ENCODE results near the gene PPM1H.
A peak's percentile ranks its signal among the peaks of the same experiment; 100 is the strongest.
"Not testable (repeated sequence)": the region's sequence is repeated elsewhere in the genome, so short reads cannot be mapped to it uniquely, and the experiment has no call there.

PPM1H gene

GRCh38 chr12:62689042-62689839, 245.7 kb downstream of the PPM1H start:
- no peak for DNase-seq

DNA sequence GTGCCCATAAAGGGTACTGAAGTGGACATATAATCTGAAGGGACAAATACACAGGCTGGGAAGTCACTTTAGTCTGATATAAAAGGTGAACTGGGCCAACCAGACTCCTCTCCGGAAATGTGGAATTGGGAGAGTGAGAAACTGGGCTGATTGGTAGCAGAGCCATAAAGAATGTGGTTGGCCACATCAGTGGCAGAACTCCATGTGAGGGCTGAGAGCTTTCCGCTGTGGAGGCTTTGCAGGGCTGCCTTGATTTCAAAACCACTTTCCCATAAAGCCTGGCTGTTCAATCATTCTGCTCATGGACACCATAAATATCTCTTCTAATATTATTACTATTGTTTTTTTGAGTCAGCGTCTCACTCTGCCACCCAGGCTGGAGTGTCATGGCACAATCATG, 248.0 kb downstream of the PPM1H start:
- no peak for DNase-seq

- DNase-seq, result no peak
Measured at GRCh38 chr12:62684570-62685295, 250.2 kb downstream of the PPM1H start.

DNA sequence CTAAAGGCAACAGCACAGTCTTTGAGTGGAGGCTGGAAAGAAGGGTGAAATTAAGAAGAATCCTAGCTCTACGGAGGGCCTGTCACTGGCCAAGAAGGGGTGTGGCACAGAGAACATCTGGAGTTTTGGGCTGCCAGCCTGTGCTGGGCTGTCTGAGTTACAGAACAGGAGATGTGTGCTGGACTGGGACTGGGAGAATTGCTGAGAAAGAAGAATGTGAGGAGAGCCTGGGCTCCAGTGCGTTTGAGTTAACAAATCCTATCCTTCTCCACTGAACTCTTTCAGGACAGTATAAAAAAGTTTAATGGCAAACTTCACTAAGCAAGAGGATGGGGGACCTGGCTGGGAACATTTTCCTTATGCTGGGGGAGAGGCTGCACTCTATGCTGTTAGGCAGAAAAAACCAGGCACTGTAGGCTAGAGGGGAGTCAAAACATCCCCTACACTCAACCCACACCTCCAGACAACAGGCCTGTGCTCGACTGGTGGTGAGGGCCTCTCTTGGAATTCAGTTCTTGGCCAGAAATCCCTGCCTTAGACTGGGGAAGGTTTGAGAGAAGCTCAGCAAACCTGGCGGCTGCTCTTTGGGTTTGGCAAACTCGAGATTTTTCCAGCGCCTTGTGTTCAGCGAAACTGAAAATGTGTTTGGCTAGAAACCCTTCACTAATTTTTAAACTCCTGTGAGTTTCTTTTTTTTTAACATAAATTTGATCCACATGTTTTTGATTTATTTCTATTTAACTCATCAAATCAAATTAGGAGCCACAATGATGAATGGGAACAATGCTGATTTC, 251.0 kb downstream of the PPM1H start:
- DNase-seq, result peak in 22 of 56 donors; percentile 2 to 45 (median 11)

GRCh38 chr12:62681306-62681705, 253.6 kb downstream of the PPM1H start:
- no peak for DNase-seq

DNA sequence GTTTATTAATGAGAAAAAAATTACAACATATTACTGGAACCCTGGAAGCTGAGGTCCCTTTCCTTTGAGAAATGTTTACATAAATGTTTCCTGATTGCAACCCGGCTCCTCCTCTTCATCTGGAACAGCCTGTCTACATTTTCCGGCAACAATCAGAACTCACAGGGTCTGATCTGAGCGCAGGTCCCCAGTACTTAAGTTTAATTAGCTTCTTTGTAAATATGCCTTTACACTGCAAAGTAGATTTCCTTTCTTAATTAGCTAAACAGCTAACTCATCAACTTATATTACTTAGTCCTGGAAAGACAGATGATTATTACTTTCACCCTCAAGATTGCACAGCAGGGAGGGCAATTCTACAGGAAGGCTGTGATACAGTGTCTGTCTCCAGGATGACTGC, 255.3 kb downstream of the PPM1H start:
- no peak for DNase-seq

GRCh38 chr12:62677355-62677754, 257.6 kb downstream of the PPM1H start:
- DNase-seq, result no peak

DNA sequence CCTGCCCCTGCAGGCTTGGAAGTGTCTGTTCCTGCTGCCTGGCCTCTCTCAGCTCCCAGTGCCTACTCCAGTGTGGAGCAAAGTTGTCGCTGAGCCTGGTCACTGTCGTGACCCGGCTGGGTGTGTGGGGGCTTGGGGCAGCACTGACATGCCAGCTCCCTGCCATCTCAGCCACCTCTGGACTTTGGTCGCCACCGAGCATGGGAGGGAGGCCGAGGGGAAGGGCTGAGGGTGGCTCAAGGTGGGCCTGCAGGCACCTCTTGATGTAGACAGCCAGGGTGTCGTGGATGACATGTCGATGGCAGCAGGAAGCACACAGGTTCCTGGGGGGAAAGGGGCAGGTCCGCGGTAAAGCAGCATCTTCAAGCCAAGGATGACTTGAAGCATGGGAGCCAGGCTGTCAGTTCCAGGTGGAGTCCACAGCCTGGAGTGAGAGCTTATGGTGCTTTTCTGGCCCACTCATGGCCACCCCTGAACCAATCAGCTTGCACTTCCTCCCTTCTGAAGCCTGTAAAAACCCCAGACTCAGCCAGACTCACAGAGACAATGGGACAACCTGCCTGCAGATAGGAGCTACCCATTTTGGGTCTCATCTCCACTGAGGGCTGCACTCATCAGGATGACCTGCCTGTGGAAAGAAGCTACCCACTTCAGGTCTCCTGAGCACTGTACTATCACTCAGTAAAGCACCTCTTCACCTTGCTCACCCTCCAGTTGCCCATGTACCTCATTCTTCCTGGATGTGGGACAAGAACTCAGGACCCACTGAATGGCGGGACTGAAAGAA, 258.2 kb downstream of the PPM1H start:
- no peak for DNase-seq

DNA sequence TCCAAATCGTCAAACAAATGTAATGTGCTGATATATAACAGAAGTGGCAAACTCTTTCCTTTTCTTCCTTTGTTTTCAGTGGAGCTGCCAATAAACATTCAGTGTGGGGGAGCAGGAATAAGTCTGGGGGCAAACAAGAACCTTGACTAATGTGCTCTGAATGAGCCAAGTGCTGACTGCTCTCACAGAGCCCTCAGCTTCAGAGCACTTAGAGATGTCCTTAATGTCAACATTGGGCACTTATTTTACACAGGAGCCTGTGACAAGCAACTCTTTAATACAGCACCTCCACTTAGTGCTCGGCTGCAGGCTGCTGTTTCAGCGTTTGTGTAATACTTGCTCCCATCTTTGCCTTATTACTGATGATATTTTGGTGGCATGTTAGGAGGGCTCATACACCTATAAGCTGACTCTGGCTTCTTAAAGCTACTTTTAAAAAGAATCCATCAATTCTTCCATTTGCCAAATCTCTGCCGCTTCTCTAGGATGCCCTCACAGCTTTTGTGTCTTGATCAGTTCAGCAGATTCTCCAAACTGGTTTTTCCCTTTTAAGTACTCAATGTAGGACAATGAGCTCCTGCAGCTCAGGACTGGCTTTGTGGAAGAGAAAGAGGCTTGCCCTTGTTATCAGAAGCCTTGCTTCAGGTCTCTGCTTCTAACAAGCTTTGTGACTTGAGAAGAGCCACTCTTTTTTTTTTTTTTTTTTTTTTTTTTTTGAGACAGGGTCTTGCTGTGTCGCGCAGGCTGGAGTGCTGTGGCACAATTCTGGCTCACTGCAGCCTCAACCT, 261.7 kb downstream of the PPM1H start:
- no peak for DNase-seq

DNA sequence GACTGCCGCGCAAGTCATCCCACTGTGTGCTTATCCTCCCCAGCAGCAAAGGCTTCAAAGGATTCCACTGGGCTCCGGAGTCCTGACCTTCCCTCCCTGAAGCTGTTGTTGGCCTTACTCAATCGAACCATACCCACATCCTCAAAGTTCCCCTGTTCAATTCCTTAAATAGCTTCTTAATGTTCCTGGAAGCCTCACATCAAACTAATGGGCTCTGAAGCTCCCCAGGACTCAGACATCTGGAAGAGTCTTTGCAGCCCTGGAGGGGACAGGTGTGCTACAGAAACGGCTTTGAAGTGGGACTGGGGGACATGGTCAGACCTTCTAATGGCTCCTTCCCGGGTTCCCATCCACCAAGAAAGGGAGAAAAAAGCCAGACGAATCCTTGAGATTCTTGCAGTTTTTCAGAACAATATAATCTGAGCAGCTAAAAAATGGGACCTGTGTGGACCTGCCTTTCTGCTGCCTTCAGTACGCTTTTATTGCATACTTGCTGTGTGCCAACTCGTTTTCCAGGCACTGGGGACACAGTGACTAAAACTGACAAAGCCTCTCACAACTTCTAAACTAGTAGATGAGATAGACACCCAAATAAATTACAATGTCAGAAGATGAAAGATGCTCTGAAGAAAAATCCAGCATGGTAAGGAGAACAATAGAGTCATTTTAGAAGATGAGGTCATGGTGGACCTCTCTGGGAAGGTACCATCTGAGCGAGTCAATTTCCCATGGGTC, 263.8 kb downstream of the PPM1H start:
- no peak for DNase-seq

GRCh38 chr12:62668782-62669181, 266.2 kb downstream of the PPM1H start:
- DNase-seq, result no peak

GRCh38 chr12:62664951-62665350, 270.0 kb downstream of the PPM1H start:
- DNase-seq, result not testable (repeated sequence)

DNA sequence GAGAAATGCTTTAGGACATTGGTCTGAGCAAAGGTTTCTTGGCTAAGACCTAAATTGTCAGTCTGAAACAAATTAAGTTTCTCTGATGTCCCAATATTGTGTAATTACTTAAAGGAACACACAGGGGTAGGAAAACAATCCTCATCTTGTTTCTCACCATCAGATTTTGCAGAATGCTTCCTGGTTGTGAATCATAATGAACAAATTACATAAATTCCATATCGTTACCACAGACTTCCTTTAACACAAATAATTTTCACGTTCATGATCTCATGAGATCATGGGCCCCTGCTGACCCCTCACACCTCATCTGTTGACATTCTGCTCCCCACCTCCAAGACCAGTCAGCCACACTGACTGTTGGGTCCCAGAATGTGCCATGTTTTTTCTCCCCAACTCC, 274.2 kb downstream of the PPM1H start:
- no peak for DNase-seq

DNA sequence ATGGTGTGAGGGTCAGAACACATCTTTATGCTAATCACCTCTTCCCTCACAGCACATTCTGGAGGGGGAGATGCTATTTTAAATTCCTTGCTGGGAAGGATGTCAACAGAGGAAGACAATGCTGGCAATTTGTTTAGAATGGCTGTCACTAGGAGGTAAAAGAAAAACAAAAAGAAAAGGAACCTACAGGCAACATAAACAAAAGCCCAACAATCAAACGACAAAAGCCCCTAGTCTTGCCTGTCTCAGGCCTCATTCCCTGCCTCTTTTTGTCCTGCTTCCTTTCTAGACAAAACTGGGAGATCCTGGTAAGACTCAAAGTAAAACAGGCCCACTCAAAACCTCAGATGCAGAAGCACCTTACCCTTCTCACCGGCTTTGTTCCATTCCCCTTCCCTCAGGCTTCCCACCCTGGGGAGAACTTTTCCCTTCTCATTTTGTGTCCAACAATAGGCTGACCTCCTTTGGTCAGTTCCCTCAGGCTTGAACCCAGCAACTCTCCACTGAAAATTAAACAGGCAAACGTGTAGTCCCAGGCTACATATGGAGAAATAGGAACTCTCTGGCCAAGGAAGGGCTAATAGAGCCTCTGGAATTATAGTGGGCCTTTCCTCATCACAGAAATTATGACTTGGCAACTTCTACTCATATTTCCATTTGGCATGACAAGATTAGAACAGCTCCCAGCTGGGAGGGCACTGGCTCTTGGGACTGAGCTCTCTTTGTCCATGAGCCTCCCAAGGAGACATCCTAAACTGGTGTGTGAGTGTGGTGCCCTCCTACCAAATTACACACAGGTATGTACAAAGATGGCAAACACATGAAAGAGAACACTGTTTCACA, 275.3 kb downstream of the PPM1H start:
- DNase-seq, result no peak

DNA sequence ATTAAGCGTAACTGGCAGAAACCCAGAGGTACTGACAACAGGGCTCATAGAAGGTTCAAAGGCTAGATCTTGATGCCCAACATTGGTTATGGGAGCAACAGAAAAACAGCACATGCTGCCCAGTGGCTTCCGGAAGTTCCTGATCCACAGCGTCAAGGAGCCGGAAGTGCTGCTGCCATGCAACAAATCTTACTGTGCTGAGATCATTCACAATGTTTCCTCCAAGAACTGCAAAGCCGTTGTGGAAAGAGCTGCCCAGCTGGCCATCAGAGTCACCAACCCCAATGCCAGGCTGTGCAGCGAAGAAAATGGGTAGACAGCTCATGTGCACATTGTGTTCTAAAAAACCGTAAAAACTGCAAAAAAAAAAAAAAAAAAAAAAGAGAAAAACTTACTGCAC, 276.0 kb downstream of the PPM1H start:
- no peak for DNase-seq

GRCh38 chr12:62657363-62657632, 277.7 kb downstream of the PPM1H start:
- DNase-seq, result no peak

DNA sequence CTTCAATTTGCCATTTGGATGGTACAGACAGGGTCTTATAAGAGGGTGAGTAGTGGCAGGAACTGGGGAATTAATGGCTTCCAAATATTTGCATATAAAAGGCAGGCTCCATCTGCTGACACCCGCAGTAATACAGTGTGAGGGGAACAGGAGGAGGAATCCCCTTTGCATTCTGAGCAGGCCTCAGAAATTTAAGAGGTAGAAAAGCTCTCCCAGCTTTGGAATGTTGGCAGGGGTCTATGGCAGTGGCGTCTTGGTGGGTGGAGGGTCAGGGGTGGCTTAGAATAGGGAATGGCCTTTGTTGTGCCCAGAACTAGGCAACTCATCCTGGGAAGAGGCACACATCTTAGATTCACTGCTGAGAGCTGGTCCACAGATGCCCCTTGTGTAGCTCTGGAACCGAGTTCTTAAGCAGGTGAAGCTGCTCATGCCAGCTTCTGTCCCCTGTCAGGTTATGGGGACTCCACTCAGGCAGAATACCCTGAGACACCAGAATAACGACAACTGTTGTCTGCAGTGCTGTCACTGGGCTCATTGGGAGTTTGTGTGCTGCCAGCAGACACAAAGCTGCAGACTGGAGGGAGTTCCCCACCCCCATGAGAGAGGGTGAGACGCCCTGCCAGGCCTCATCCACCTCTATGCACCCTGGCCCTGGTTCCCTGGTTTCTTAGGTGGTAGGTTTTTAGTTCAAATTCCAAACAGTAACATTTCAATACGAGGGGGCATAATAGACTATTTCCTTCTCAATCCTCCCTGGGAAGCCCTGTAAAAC, 278.2 kb downstream of the PPM1H start:
- peak in 8 of 56 donors; percentile 4 to 34 (median 14) for DNase-seq

- peak in 10 of 56 donors; percentile 6 to 49 (median 24) for DNase-seq
Measured at GRCh38 chr12:62655666-62656151, 279.2 kb downstream of the PPM1H start.
